Ectodermal cell (in vitro differentiated cells): Measurements from ENCODE around the gene TCEA2. TPM values are rescaled to one million over a fixed set of nuclear protein-coding genes. Genes with fewer than 3 reads are reported as not detected.

Experiments used
- H3K27ac ChIP-seq: 2 replicates; pipeline ENCODE4 v1.7.0; 2013; ENCODE audit warnings: mild to moderate bottlenecking, low read depth, low read length; ENCODE audit not compliant: insufficient read depth, poor library complexity, severe bottlenecking
- H3K27me3 ChIP-seq: 2 replicates; pipeline ENCODE4 v1.7.0; 2013; ENCODE audit warnings: mild to moderate bottlenecking, low read length; ENCODE audit not compliant: insufficient read depth, control insufficient read depth, poor library complexity, severe bottlenecking
- H3K36me3 ChIP-seq: one replicate; pipeline ENCODE4 v1.7.0; 2013; ENCODE audit warnings: low read length; ENCODE audit not compliant: control insufficient read depth, insufficient read depth
- H3K4me1 ChIP-seq: one replicate; pipeline ENCODE4 v1.7.0; 2013; ENCODE audit warnings: low read length; ENCODE audit not compliant: control insufficient read depth, insufficient read depth
- H3K4me3 ChIP-seq: 2 replicates; pipeline ENCODE4 v1.7.0; 2013; ENCODE audit warnings: low read depth, low read length, control low read depth; ENCODE audit not compliant: insufficient read depth
- H3K9me3 ChIP-seq: 2 replicates; pipeline ENCODE4 v1.7.0; 2013; ENCODE audit warnings: mild to moderate bottlenecking, low read length, moderate library complexity; ENCODE audit not compliant: control insufficient read depth
- WGBS, 2 experiments: methylation state at CpG; one replicate each; pipeline ENCODE4 v1.1.7; 2013; ENCODE audit warnings: missing lambda C conversion rate in 2 of 2; 5-methylcytosine and 5-hydroxymethylcytosine counted together
- polyA plus RNA-seq, 4 experiments: library from polyadenylated mRNA; stranded (reverse); fragments of 50-300 nt; gene quantifications; one replicate each; pipeline ENCODE4 v1.2.3, GENCODE V29; 2013

The TCEA2 gene
- polyA plus RNA-seq (2013, experiment 1 of 4): 83.8 TPM
- 79.4 TPM for polyA plus RNA-seq (2013, experiment 2 of 4)
- 76.7 TPM for polyA plus RNA-seq (2013, experiment 3 of 4)
- 95.2 TPM for polyA plus RNA-seq (2013, experiment 4 of 4)

GRCh38 chr20:64062596-64063388 lies at the start of gene TCEA2:
TSS of gene TCEA2 (plus strand) at chr20:64063198. CDS start at chr20:64063313, 115 bp downstream.
- Histone ChIP-seq H3K4me3 (peak within 1 kb of the TSS; percentile 87), H3K36me3 (no peaks in the 10 kb centered on the region), H3K27me3 (peaks cover 4% of the 10 kb centered on the region), H3K9me3 (no peaks in the 10 kb centered on the region), H3K4me1 (peaks cover 11% of the 10 kb centered on the region), H3K27ac (no peak within 1 kb of the TSS)
- WGBS, 2 experiments: 13% methylated on average over 85 of the region's 85 CpGs

DNA sequence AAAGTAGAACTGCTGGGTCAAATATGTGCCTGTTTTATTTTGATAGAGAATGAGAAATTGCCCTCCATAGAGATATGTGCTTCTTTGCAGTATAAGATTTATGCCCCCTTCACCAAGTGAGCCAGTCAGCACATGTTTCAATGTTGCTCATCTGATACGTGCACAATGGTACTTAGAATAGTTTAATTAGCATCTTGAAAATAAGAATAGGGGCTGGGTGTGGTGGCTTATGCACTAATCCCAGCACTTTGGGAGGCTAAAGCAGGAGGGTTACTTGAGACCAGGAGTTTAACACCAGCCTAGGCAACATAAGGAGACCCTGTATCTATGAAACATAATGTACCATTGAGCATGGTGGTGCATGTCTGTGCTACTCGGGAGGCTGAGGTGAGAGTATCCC lies 47.4 kb upstream of the TCEA2 start:
- Histone ChIP-seq H3K27me3 (no peaks in the 10 kb centered on the region), H3K4me1 (no peaks in the 10 kb centered on the region), H3K9me3 (no peaks in the 10 kb centered on the region), H3K36me3 (peaks cover 30% of the 10 kb centered on the region), H3K27ac (no peak overlapping the region), H3K4me3 (no peak overlapping the region)
- 87 to 92% methylated on average over 2 of the region's 2 CpGs for WGBS, 2 experiments

DNA sequence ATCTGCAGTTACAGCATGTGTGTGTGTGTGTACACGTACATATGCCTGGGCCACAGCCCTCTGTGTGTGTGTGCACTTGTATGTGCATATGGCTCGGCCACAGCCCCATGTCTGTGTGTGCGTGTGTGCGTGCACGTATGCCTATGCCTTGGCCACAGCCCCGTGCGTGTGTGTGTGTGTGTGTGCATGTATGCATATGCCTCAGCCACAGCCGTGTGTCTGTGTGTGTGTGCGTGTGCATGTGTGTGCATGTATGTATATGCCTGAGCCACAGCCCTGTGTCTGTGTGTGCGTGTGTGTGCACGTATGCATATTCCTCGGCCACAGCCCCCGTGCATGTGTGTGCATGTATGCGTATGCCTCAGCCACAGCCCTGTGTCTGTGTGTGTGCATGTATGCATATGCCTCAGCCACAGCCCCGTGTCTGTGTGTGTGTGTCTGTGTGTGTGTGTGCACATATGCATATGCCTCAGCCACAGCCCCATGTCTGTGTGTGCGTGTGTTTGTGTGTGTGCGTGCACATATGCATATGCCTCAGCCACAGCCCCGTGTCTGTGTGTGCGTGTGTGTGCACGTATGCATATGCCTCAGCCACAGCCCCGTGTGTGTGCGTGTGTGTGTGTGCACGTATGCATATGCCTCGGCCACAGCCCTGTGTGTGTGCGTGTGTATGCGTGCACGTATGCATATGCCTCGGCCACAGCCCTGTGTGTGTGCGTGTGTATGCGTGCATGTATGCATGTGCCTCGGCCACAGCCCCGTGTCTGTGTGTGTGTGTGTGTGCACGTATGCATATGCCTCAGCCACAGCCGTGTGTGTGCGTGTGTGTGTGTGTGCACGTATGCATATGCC lies 41.6 kb upstream of the TCEA2 start:
- H3K27me3 ChIP-seq: no peaks in the 10 kb centered on the region
- 95 to 96% methylated on average over 36 of the region's 36 CpGs for WGBS, 2 experiments
- H3K27ac ChIP-seq: no peak overlapping the region
- H3K36me3 ChIP-seq: peaks cover 42% of the 10 kb centered on the region
- no peaks in the 10 kb centered on the region for H3K9me3 ChIP-seq
- H3K4me1 ChIP-seq: no peaks in the 10 kb centered on the region
- no peak overlapping the region for H3K4me3 ChIP-seq

- H3K9me3 ChIP-seq: no peaks in the 10 kb centered on the region
- H3K36me3 ChIP-seq: peaks cover 48% of the 10 kb centered on the region
- H3K27me3 ChIP-seq: no peaks in the 10 kb centered on the region
- H3K4me3 ChIP-seq: no peak overlapping the region
- 96% methylated on average over 17 of the region's 17 CpGs for WGBS, 2 experiments
- no peaks in the 10 kb centered on the region for H3K4me1 ChIP-seq
- H3K27ac ChIP-seq: no peak overlapping the region
Observed at GRCh38 chr20:64022671-64023360, 40.2 kb upstream of the TCEA2 start.

DNA sequence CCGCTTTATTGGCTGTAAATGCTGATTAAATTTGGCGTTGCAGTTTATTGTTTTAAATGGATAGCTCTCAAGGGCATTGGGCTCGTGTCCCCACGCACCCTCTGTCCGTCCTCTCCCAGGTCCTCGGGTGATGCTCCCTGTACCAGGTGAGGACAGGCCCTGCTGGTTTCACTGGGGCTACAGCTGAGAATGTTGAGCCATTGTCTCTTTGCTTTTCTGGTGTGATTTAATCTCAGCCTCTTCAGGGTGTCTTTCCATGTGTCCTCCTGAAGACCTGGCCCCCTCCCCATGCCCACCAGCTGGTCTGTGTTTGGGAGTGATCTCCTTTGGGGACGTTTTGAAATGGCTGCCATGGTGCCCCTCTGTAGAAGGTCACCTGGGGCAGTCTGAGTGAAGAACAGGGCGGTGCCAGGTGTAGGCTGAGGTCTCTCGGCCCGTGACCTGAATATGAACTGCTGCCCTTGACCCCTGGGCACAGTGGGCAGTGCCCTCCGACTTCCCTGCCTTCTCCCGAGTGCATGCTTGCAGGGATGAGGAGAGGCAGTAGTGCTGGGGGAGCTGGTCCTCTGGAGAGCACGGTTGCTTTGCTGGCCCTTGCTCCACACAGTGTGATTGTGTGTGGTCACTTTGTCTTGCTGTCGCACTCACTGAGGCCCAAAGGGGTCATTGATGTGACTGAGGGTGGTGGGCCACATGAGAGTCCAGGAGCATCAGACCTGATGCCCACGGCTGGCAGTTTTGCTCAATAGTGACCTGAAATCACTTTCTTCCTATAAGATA lies 39.4 kb upstream of the TCEA2 start:
- WGBS, 2 experiments: 93 to 95% methylated on average over 15 of the region's 15 CpGs

DNA sequence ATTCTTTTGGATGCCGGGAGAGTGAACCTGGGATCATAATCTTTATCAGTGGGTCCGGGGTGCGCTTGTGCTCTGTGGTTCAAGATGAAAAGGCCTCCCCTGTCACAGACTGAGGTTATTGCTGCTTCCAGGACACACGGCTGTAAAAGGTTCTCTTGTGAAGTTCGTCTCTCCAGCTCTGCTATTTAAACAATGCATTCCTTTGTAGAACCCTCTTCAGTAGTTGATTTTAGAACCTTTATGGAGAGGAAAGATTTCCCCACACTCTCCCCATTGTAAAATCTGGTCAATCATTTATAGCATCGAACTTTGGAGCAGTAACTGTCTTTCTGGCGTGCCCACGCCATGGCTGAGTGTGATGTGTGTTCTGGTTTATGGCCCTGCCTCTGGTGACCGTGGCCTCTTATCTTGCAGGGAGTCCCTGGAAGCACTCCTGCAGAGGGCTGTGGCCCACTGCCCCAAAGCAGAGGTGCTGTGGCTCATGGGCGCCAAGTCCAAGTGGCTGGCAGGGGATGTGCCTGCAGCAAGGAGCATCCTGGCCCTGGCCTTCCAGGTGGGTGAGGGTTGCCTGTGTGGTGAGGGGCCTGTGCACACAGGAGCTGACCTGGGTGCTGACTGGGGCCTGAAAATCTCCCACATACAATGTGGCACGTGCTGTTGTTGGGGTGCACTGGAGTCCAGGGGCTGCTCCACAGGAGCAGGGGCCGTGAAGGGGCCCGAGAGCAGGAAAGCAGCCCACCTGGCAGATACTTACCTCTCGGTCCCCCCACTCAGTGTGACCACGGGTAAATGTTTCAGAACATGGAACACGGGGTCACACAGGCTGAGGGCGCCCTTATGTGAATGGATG lies 38.6 kb upstream of the TCEA2 start:
- Histone ChIP-seq H3K4me3 (no peak overlapping the region), H3K36me3 (peaks cover 46% of the 10 kb centered on the region), H3K27ac (no peak overlapping the region), H3K4me1 (no peaks in the 10 kb centered on the region), H3K9me3 (no peaks in the 10 kb centered on the region), H3K27me3 (no peaks in the 10 kb centered on the region)
- 92 to 93% methylated on average over 17 of the region's 17 CpGs for WGBS, 2 experiments

More for the DNA sequence above, 39.4 kb upstream of the TCEA2 start:
- Histone ChIP-seq H3K36me3 (peaks cover 51% of the 10 kb centered on the region), H3K27ac (no peak overlapping the region), H3K4me1 (no peaks in the 10 kb centered on the region), H3K27me3 (no peaks in the 10 kb centered on the region), H3K9me3 (no peaks in the 10 kb centered on the region), H3K4me3 (no peak overlapping the region)

- H3K36me3 ChIP-seq: peaks cover 42% of the 10 kb centered on the region
- no peak overlapping the region for H3K27ac ChIP-seq
- H3K4me3 ChIP-seq: no peak overlapping the region
- no peaks in the 10 kb centered on the region for H3K4me1 ChIP-seq
- no peaks in the 10 kb centered on the region for H3K9me3 ChIP-seq
- 94 to 95% methylated on average over 18 of the region's 18 CpGs for WGBS, 2 experiments
- H3K27me3 ChIP-seq: no peaks in the 10 kb centered on the region
Observed at GRCh38 chr20:64025101-64025825, 37.7 kb upstream of the TCEA2 start.

- Histone ChIP-seq H3K4me1 (no peaks in the 10 kb centered on the region), H3K9me3 (no peaks in the 10 kb centered on the region), H3K36me3 (peaks cover 46% of the 10 kb centered on the region), H3K27ac (no peak overlapping the region), H3K4me3 (no peak overlapping the region), H3K27me3 (no peaks in the 10 kb centered on the region)
- 92 to 96% methylated on average over 29 of the region's 29 CpGs for WGBS, 2 experiments
Observed at GRCh38 chr20:64025826-64026412, 37.1 kb upstream of the TCEA2 start.
